DND-41 (cell line): Measurements from ENCODE around the gene SEBOX.

Source experiments
- CTCF ChIP-seq: IDR thresholded peaks from 2 replicates; pipeline ENCODE4 v1.5.1; 2012; ENCODE audit warnings: borderline replicate concordance, low read length, moderate library complexity, mild to moderate bottlenecking; ENCODE audit not compliant: poor library complexity, severe bottlenecking; ENCODE audit errors: extremely low read depth
- EZH2 ChIP-seq: IDR thresholded peaks from 3 replicates; pipeline ENCODE4 v1.6.1; 2012; ENCODE audit warnings: borderline replicate concordance, low read depth, mild to moderate bottlenecking, moderate library complexity, low read length, inconsistent platforms; ENCODE audit not compliant: severe bottlenecking

- TF ChIP-seq CTCF (no peak), EZH2 (no peak)
These were observed 18.8 kb downstream of the SEBOX start for GRCh38 chr17:28346199-28346580.
